Neural cell (in vitro differentiated cells): Measurements from ENCODE around the gene BLVRA. TPM values are rescaled to one million over a fixed set of nuclear protein-coding genes. Genes with fewer than 3 reads are reported as not detected.
"Not testable (repeated sequence)": the region's sequence is repeated elsewhere in the genome, so short reads cannot be mapped to it uniquely, and the experiment has no call there.

ENCODE experiments used
- H2AFZ ChIP-seq: fragments of 200-600, 300-800 bp; sonication (generic), shearing (Covaris generic); 2 replicates; pipeline ENCODE4 v1.6.0; 2014; ENCODE audit warnings: low read depth, mild to moderate bottlenecking, antibody characterized with exemption, low read length, moderate library complexity
- H3F3A ChIP-seq: fragments of 200-600 bp; shearing (Covaris generic); 2 replicates; pipeline ENCODE4 v1.6.1; 2016; ENCODE audit warnings: mild to moderate bottlenecking, moderate library complexity, mixed read lengths, antibody characterized with exemption, low read length; ENCODE audit not compliant: insufficient read depth, poor library complexity, severe bottlenecking
- H3K27ac ChIP-seq: fragments of 200-600, 300-800 bp; sonication (generic), shearing (Covaris generic); 2 replicates; pipeline ENCODE4 v1.5.1; 2014; ENCODE audit warnings: mild to moderate bottlenecking, low read length, moderate library complexity
- H3K27me3 ChIP-seq: fragments of 300-800, 200-600 bp; sonication (generic), shearing (Covaris generic); 2 replicates; pipeline ENCODE4 v1.6.0; 2014; ENCODE audit warnings: mild to moderate bottlenecking, low read depth, low read length, moderate library complexity; ENCODE audit not compliant: insufficient read depth
- H3K36me3 ChIP-seq: fragments of 300-800, 200-600 bp; sonication (generic), shearing (Covaris generic); 2 replicates; pipeline ENCODE4 v1.5.1; 2014; ENCODE audit warnings: mild to moderate bottlenecking, antibody characterized with exemption, low read length, moderate library complexity; ENCODE audit not compliant: insufficient read depth
- H3K4me2 ChIP-seq: fragments of 300-800, 200-600 bp; sonication (generic), shearing (Covaris generic); 2 replicates; pipeline ENCODE4 v1.6.0; 2014; ENCODE audit warnings: mild to moderate bottlenecking, low read length
- H3K4me3 ChIP-seq: fragments of 300-800, 200-600 bp; sonication (generic), shearing (Covaris generic); 2 replicates; pipeline ENCODE4 v1.5.1; 2014; ENCODE audit warnings: mild to moderate bottlenecking, low read length, moderate library complexity
- H3K79me2 ChIP-seq: fragments of 200-600 bp; shearing (Covaris generic); replicated peaks from 2 replicates; pipeline ENCODE4 v1.6.0; 2014; ENCODE audit warnings: mild to moderate bottlenecking, low read length, moderate library complexity; ENCODE audit not compliant: insufficient read depth
- H3K9ac ChIP-seq: fragments of 300-800, 200-600 bp; sonication (generic), shearing (Covaris generic); 2 replicates; pipeline ENCODE4 v1.6.1; 2016; ENCODE audit warnings: mild to moderate bottlenecking, low read length, mixed read lengths
- H3K9me2 ChIP-seq: fragments of 200-600 bp; shearing (Covaris generic); 2 replicates; pipeline ENCODE4 v1.6.1; 2016; ENCODE audit warnings: mild to moderate bottlenecking, low read length, mixed read lengths; ENCODE audit not compliant: insufficient read depth
- H3K9me3 ChIP-seq: fragments of 200-600, 300-800 bp; sonication (generic), shearing (Covaris generic); 2 replicates; pipeline ENCODE4 v1.6.1; 2016; ENCODE audit warnings: mild to moderate bottlenecking, mixed run types, low read length, moderate library complexity, mixed read lengths
- H4K20me1 ChIP-seq: fragments of 200-600 bp; shearing (Covaris generic); 2 replicates; pipeline ENCODE4 v1.6.1; 2016; ENCODE audit warnings: mild to moderate bottlenecking, mixed run types; ENCODE audit not compliant: insufficient read depth
- CTCF ChIP-seq: fragments of 450-650 bp; IDR thresholded peaks from 2 replicates; pipeline ENCODE4 v1.5.1; 2014; ENCODE audit warnings: antibody characterized with exemption, mild to moderate bottlenecking, moderate library complexity; ENCODE audit not compliant: poor library complexity, severe bottlenecking
- EP300 ChIP-seq: fragments of 450-650 bp; conservative IDR thresholded peaks from 2 replicates; pipeline ENCODE4 v1.6.1; 2014; ENCODE audit warnings: antibody characterized with exemption, mild to moderate bottlenecking, moderate library complexity; ENCODE audit not compliant: poor library complexity, severe bottlenecking
- EZH2 ChIP-seq: fragments of 200-600, 300-800 bp; shearing (Covaris generic), sonication (generic); IDR thresholded peaks from 2 replicates; pipeline ENCODE4 v1.6.1; 2014; ENCODE audit warnings: antibody characterized with exemption, low read length, borderline replicate concordance, mild to moderate bottlenecking; ENCODE audit not compliant: insufficient read depth, poor library complexity, severe bottlenecking
- MXI1 ChIP-seq: fragments of 450-650 bp; conservative IDR thresholded peaks from 2 replicates; pipeline ENCODE4 v1.6.1; 2014; ENCODE audit warnings: antibody characterized with exemption, mild to moderate bottlenecking; ENCODE audit not compliant: poor library complexity, severe bottlenecking
- POLR2AphosphoS5 ChIP-seq: IDR thresholded peaks from 2 replicates; pipeline ENCODE4 v1.6.1; 2012
- RAD21 ChIP-seq: fragments of 450-650 bp; conservative IDR thresholded peaks from 2 replicates; pipeline ENCODE4 v1.6.1; 2014; ENCODE audit warnings: antibody characterized with exemption, mild to moderate bottlenecking, moderate library complexity
- REST ChIP-seq: IDR thresholded peaks from 2 replicates; pipeline ENCODE4 v1.6.1; 2012; ENCODE audit warnings: borderline replicate concordance
- SMC3 ChIP-seq: fragments of 450-650 bp; conservative IDR thresholded peaks from 2 replicates; pipeline ENCODE4 v1.6.1; 2014; ENCODE audit warnings: antibody characterized with exemption, mild to moderate bottlenecking, moderate library complexity; ENCODE audit not compliant: poor library complexity
- TAF1 ChIP-seq: IDR thresholded peaks from 2 replicates; pipeline ENCODE4 v1.6.1; 2012; ENCODE audit warnings: low read depth
- polyA minus RNA-seq: library from RNA; depleted of rRNA, polyadenylated mRNA; stranded (reverse); fragments of >200 nt; gene quantifications from 2 replicates; pipeline ENCODE4 v1.2.3, GENCODE V29; 2014
- polyA plus RNA-seq: library from polyadenylated mRNA; depleted of rRNA; stranded (reverse); fragments of >200 nt; gene quantifications from 2 replicates; pipeline ENCODE4 v1.2.3, GENCODE V29; 2014

Gene BLVRA
- polyA plus RNA-seq (12.4 and 17.0 TPM in 2 replicates), polyA minus RNA-seq (6.8 and 7.5 TPM in 2 replicates)

- no peak within 1 kb of the TSS for H3K27ac ChIP-seq
- no peaks in the 10 kb centered on the region for H3K9me3 ChIP-seq
- peak within 1 kb of the TSS; percentile 71 for H3K9ac ChIP-seq
- H3K4me3 ChIP-seq = peak within 1 kb of the TSS; percentile 83
- TF ChIP-seq MXI1 = no peak
- no peak for TF ChIP-seq RAD21
- no peak for TF ChIP-seq CTCF
- no peak for TF ChIP-seq TAF1
- no peak for TF ChIP-seq EP300
- TF ChIP-seq REST = no peak
- no peak for TF ChIP-seq EZH2
- TF ChIP-seq POLR2AphosphoS5 = no peak
- TF ChIP-seq SMC3 = no peak
- H2AFZ ChIP-seq = peak within 1 kb of the TSS; percentile 79
- no peaks in the 10 kb centered on the region for H3K27me3 ChIP-seq
- H3K4me2 ChIP-seq = peak within 1 kb of the TSS; percentile 78
- no peaks in the 10 kb centered on the region for H3F3A ChIP-seq
- H4K20me1 ChIP-seq = no peaks in the 10 kb centered on the region
- no peaks in the 10 kb centered on the region for H3K36me3 ChIP-seq
- H3K9me2 ChIP-seq = no peaks in the 10 kb centered on the region
- H3K79me2 ChIP-seq = no peaks in the 10 kb centered on the region
These were observed at the start of gene BLVRA for GRCh38 chr7:43758029-43758821. BLVRA (plus strand) TSS chr7:43758680; CDS start chr7:43771159, 12,479 bp downstream.

- H3K9me2 ChIP-seq = no peaks in the 10 kb centered on the region
- H3K4me3 ChIP-seq = no peak overlapping the region
- no peaks in the 10 kb centered on the region for H3K27me3 ChIP-seq
- no peak for TF ChIP-seq RAD21
- TF ChIP-seq MXI1 = no peak
- no peak for TF ChIP-seq EP300
- TF ChIP-seq CTCF = no peak
- TF ChIP-seq TAF1 = no peak
- TF ChIP-seq POLR2AphosphoS5 = no peak
- TF ChIP-seq REST = no peak
- TF ChIP-seq EZH2 = no peak
- no peak for TF ChIP-seq SMC3
- no peaks in the 10 kb centered on the region for H3K9me3 ChIP-seq
- peaks cover 18% of the 10 kb centered on the region for H3K79me2 ChIP-seq
- no peak overlapping the region for H2AFZ ChIP-seq
- H4K20me1 ChIP-seq = no peaks in the 10 kb centered on the region
- H3K36me3 ChIP-seq = no peaks in the 10 kb centered on the region
- H3F3A ChIP-seq = no peaks in the 10 kb centered on the region
- no peak overlapping the region for H3K9ac ChIP-seq
- H3K27ac ChIP-seq = no peak overlapping the region
- H3K4me2 ChIP-seq = no peak overlapping the region
These were observed 47.0 kb upstream of the BLVRA start for GRCh38 chr7:43711503-43711902.

GRCh38 chr7:43715966-43716365, 42.5 kb upstream of the BLVRA start:
- H3K36me3 ChIP-seq, H3K9me3 ChIP-seq, H3K9ac ChIP-seq, H4K20me1 ChIP-seq, H3K27me3 ChIP-seq, H3K9me2 ChIP-seq, H3K4me3 ChIP-seq, H3K27ac ChIP-seq, H3K4me2 ChIP-seq, H2AFZ ChIP-seq, H3F3A ChIP-seq: not testable (repeated sequence)
- H3K79me2 ChIP-seq = peaks cover 18% of the 10 kb centered on the region
